Peyer's patch (tissue), 4 donors: ENCODE measurements around the gene C11orf68.

Experiments
- CTCF ChIP-seq, 6 experiments: fragments of 450-650 bp in 4 of 6; fragments of 200-600 bp in 2 of 6; sonication (generic) in 1 of 6; IDR thresholded peaks; one replicate each; pipeline ENCODE4 v1.5.1; 2017 to 2019; ENCODE audit warnings: antibody characterized with exemption in 6 of 6, mild to moderate bottlenecking in 3 of 6, moderate library complexity in 1 of 6
- POLR2A ChIP-seq, 2 donors: fragments of 450-650 bp; IDR thresholded peaks; one replicate each; pipeline ENCODE4 v1.5.1; 2017; ENCODE audit warnings: antibody characterized with exemption in 2 of 2, mild to moderate bottlenecking in 2 of 2, moderate library complexity in 2 of 2

DNA sequence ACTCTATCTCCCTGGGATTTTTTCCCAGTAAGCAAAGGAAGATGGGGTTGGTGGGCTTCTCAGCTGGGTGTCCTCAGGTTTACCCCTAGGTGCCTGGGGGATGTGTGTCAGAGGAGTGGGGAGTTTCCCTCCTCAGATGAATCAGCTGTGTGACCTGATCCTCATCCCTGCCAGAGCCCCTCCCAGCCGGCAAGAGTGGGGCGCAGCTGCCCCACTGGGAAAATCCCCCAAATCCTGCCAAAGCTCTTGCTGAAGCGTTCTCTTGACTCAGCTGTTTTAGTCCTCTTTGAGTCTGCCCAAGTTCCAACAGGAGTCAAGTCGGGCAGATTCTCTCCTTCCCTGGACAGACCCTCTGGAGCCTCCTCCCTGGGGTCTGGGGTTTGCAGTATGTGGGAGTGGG is 6.0 kb downstream of the C11orf68 start:
- TF ChIP-seq CTCF (IDR thresholded peaks at IDR 0.05): no peak
- TF ChIP-seq POLR2A (IDR thresholded peaks at IDR 0.05): no peak
